Stomach (tissue), 9 donors: ENCODE measurements around the gene CNIH4. TPM values are rescaled to one million over a fixed set of nuclear protein-coding genes. Genes with fewer than 3 reads are reported as not detected.

ENCODE experiments used
- DNase-seq, 2 donors: peaks; one replicate each; pipeline versions ENCODE4 v3.0.0 to v3.0.0-alpha.2; 2013 to 2019
- H3K27ac ChIP-seq, 5 donors: fragments of 200-600 bp in 4 of 5; sonication (generic) in 4 of 5; one replicate each; pipeline ENCODE4 v1.5.1; 2013 to 2019; ENCODE audit warnings: mild to moderate bottlenecking in 1 of 5, moderate library complexity in 1 of 5
- H3K27me3 ChIP-seq, 3 donors: fragments of 200-600 bp; sonication (generic); one replicate each; pipeline ENCODE4 v1.5.1; 2017 to 2019; ENCODE audit warnings: mixed run types in 1 of 3
- H3K36me3 ChIP-seq, 4 donors: fragments of 200-600 bp; sonication (generic); 1 replicate in 3 of 4; 2 replicates in 1 of 4; pipeline ENCODE4 v1.5.1; 2016 to 2019
- H3K4me1 ChIP-seq, 4 donors: fragments of 200-600 bp; sonication (generic); one replicate each; pipeline ENCODE4 v1.5.1; 2016 to 2019
- H3K4me3 ChIP-seq, 4 donors: fragments of 200-600 bp; sonication (generic) in 3 of 4; one replicate each; pipeline ENCODE4 v1.5.1; 2016 to 2019; ENCODE audit warnings: mild to moderate bottlenecking in 1 of 4
- H3K9me3 ChIP-seq, 4 donors: fragments of 200-600 bp; sonication (generic); one replicate each; pipeline ENCODE4 v1.5.1; 2016 to 2019
- EP300 ChIP-seq: sonication (generic); formaldehyde crosslinking; IDR thresholded peaks from one replicate; pipeline ENCODE4 v1.6.1; 2017; ENCODE audit warnings: antibody characterized with exemption
- POLR2A ChIP-seq, 4 donors: fragments of 450-650 bp; IDR thresholded peaks; one replicate each; pipeline ENCODE4 v1.6.1; 2016; ENCODE audit warnings: antibody characterized with exemption in 4 of 4, control low read depth in 2 of 4, mild to moderate bottlenecking in 1 of 4, moderate library complexity in 1 of 4
- POLR2AphosphoS5 ChIP-seq, 3 donors: sonication (generic); formaldehyde crosslinking; IDR thresholded peaks; one replicate each; pipeline ENCODE4 v1.6.1; 2016; ENCODE audit warnings: antibody characterized with exemption in 3 of 3
- WGBS, 5 donors: extraction: QIAGEN DNeasy Blood & Tissue Kit in 3 of 5; methylation state at CpG; one replicate each; pipeline versions ENCODE4 v1.1.5 to v1.1.7; 2013 to 2018; 5-methylcytosine and 5-hydroxymethylcytosine counted together
- intact Hi-C: fragments of 100-400 bp; cut with DNase I; formaldehyde crosslinking; loops from one replicate; pipeline ENCODE4 v1.15.1; 2023; ENCODE audit warnings: low total_unique reads
- polyA plus RNA-seq, 3 donors: library from polyadenylated mRNA; stranded (reverse); fragments of 200-250 nt; gene quantifications; one replicate each; pipeline ENCODE4 v1.2.3, GENCODE V29; 2013
- total RNA-seq, 5 donors: library from RNA; depleted of rRNA; stranded (reverse); fragments of >200 nt; gene quantifications; one replicate each; pipeline versions ENCODE4 v1.1.0 to v1.2.3, GENCODE V29; 2014 to 2016
- TF ChIP-seq, protein P1 (sequence below), 7 experiments: fragments of 450-650 bp in 4 of 7; fragments of 200-600 bp in 3 of 7; sonication (generic) in 3 of 7; IDR thresholded peaks; one replicate each; pipeline ENCODE4 v1.5.1; 2016 to 2019; ENCODE audit warnings: antibody characterized with exemption in 7 of 7, control low read depth in 2 of 7, mild to moderate bottlenecking in 1 of 7
- donor health status: healthy with polysubstance abuse.
- donor health status: Bipolar disorder and iron deficiency.
- donor health status: healthy.

Gene CNIH4
- total and polyA plus RNA-seq, 8 donors, result 3.1 to 53.1 (median 38.5) TPM

DNA sequence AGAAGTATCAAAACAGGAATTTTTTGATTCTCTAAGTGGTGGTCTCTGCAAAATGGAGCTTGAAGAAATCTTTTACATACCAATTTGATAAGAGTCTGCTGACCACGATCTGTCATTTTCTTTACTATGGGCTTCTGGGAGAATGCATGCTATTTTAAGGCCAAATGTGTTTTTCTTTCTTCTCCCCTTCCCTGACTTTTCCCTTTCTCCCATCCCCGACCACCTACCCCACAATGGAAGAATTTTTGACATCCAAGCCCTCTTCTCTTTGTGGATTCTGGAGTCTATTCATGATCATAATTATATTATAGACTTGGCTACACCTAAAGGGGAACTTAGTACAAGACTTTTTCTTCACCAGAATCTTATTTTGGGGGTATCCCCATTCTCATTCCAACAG lies 31.3 kb downstream of the CNIH4 start:
- Histone ChIP-seq H3K36me3 (peaks cover 23 to 80% (median 71%) of the 10 kb centered on the region in 4 donors), H3K4me1 (peaks cover 0 to 21% (median 0%) of the 10 kb centered on the region in 4 donors), H3K27me3 (no peaks in the 10 kb centered on the region), H3K9me3 (no peaks in the 10 kb centered on the region), H3K27ac (no peak overlapping the region), H3K4me3 (no peak overlapping the region)
- TF ChIP-seq POLR2A (IDR thresholded peaks at IDR 0.05) (no peak), POLR2AphosphoS5 (IDR thresholded peaks at IDR 0.05) (no peak), EP300 (no peak)
- TF ChIP-seq, protein P1, sequence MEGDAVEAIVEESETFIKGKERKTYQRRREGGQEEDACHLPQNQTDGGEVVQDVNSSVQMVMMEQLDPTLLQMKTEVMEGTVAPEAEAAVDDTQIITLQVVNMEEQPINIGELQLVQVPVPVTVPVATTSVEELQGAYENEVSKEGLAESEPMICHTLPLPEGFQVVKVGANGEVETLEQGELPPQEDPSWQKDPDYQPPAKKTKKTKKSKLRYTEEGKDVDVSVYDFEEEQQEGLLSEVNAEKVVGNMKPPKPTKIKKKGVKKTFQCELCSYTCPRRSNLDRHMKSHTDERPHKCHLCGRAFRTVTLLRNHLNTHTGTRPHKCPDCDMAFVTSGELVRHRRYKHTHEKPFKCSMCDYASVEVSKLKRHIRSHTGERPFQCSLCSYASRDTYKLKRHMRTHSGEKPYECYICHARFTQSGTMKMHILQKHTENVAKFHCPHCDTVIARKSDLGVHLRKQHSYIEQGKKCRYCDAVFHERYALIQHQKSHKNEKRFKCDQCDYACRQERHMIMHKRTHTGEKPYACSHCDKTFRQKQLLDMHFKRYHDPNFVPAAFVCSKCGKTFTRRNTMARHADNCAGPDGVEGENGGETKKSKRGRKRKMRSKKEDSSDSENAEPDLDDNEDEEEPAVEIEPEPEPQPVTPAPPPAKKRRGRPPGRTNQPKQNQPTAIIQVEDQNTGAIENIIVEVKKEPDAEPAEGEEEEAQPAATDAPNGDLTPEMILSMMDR (IDR thresholded peaks at IDR 0.05), result no peak
- DNase-seq, result no peak
- intact Hi-C loops, result no loop called here
- WGBS, 5 donors, result 76 to 94% (median 86%) methylated on average over 2 of the region's 2 CpGs

DNA sequence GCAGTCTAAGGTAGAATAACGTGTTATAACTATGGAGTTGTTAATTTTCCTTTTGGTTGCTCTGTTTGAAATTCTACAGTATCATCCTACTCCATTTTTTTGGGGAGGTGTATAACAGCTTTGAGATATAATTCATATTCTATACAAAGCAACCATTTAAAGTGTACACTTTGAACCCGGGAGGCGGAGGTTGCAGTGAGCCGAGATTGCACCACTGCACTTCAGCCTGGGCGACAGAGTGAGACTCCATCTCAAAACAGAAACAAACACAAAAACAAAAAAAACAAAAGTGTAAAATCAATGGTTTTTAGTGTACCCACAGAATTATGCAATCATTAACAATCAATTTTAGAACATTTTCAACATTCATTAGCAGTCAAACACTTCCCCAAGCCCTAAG lies 33.8 kb downstream of the CNIH4 start:
- intact Hi-C loops, result no loop called here
- Histone ChIP-seq H3K4me3 (no peak overlapping the region), H3K36me3 (peaks cover 29 to 99% (median 94%) of the 10 kb centered on the region in 4 donors), H3K4me1 (peaks cover 0 to 21% (median 0%) of the 10 kb centered on the region in 4 donors), H3K27ac (no peak overlapping the region), H3K27me3 (no peaks in the 10 kb centered on the region), H3K9me3 (no peaks in the 10 kb centered on the region)
- WGBS, 5 donors, result 91 to 96% (median 95%) methylated on average over 5 of the region's 5 CpGs
- TF ChIP-seq POLR2AphosphoS5 (IDR thresholded peaks at IDR 0.05) (no peak), POLR2A (IDR thresholded peaks at IDR 0.05) (no peak), EP300 (no peak)
- TF ChIP-seq, protein P1 (IDR thresholded peaks at IDR 0.05), result no peak
- no peak for DNase-seq

DNA sequence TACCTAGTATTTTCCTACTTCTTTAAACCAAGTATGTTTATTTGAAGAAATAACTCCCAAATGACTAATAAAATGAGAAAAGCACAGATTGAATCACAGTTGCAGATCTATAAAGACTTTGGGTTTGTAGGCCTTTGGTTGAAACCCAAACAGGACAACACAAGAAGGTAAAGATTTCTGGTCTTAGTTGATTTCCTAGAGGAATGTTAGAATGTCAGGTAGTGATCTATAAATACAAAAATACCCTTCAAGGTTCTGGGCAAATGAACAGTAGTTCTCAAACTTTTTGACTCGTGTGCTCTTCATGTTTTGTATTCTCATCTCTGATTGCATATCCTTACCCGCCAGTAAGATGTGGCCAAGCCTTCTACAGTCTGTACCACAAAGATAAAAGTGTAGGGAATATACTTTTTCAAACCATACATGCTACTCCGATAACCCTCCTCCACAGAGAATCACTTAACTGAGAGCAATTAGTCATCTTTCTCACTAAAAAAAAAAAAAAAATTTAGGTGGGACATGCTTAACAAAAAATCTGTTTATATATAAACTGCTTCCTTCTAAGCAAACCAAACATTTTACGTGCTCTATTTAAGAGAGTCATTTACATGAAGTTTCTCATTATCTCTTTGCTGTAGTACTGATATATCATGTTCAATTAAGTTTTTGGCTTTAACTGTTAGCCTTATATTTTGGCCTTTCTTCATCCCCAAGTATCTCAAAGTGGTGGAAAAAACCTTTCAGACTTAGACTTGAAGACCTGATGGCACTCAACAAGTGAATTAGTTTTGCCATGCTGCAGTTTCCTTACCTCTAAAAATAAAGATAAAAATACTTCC lies 36.0 kb downstream of the CNIH4 start:
- WGBS, 5 donors, result 65 to 93% (median 89%) methylated on average over 4 of the region's 4 CpGs
- intact Hi-C loops, result no loop called here

GRCh38 chr1:224393294-224393693 lies 36.6 kb downstream of the CNIH4 start:
- Histone ChIP-seq H3K27me3 (no peaks in the 10 kb centered on the region), H3K36me3 (peaks cover 38 to 100% (median 100%) of the 10 kb centered on the region in 4 donors), H3K27ac (no peak overlapping the region), H3K4me3 (no peak overlapping the region), H3K4me1 (no peaks in the 10 kb centered on the region), H3K9me3 (no peaks in the 10 kb centered on the region)
- no peak for DNase-seq
- intact Hi-C loops, result no loop called here
- WGBS, 5 donors, result 75 to 85% (median 82%) methylated on average over 3 of the region's 3 CpGs
- TF ChIP-seq, protein P1 (IDR thresholded peaks at IDR 0.05), result no peak
- TF ChIP-seq POLR2A (IDR thresholded peaks at IDR 0.05) (no peak), EP300 (no peak), POLR2AphosphoS5 (IDR thresholded peaks at IDR 0.05) (no peak)

More for the DNA sequence above, 36.0 kb downstream of the CNIH4 start:
- no peak for DNase-seq
- Histone ChIP-seq H3K27ac (no peak overlapping the region), H3K4me3 (no peak overlapping the region), H3K36me3 (peaks cover 33 to 100% (median 99%) of the 10 kb centered on the region in 4 donors), H3K27me3 (no peaks in the 10 kb centered on the region), H3K9me3 (no peaks in the 10 kb centered on the region), H3K4me1 (peaks cover 0 to 5% (median 0%) of the 10 kb centered on the region in 4 donors)
- TF ChIP-seq EP300 (no peak), POLR2AphosphoS5 (IDR thresholded peaks at IDR 0.05) (no peak), POLR2A (IDR thresholded peaks at IDR 0.05) (no peak)
